GM19240 (cell line): ENCODE data around the gene ALOX15B.
"Not testable (repeated sequence)": the region's sequence is repeated elsewhere in the genome, so short reads cannot be mapped to it uniquely, and the experiment has no call there.

Experiments
- DNase-seq: peaks from one replicate; pipeline ENCODE4 v3.0.0; 2011; ENCODE audit warnings: low spot score; ENCODE audit not compliant: insufficient read length

Gene ALOX15B

DNA sequence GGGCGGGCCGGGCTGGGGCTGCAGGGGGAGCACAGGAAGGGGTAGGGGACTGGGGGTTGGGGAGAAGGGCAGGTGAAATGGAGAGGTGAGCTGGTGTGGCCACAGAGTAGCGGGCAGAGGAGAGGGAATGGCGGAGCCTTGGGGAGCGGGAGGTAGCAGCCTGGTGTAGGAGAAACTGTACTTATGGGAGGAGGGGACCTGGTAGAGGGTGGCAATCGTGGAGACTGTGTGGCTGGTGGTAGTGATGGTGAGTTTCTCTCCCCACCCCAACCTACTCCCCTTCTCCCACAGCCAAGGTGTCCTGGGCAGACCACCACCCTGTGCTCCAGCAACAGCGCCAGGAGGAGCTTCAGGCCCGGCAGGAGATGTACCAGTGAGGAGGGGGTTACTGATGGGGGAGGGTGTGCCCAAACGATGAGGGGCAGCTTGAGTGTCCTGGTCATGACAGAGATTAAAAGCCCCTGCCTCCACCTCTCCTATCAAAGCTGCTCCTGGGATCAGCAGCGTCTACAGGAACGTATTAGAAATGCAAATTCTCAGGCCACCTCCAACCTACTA lies 831 bp downstream of the ALOX15B start:
- DNase-seq = no peak

DNA sequence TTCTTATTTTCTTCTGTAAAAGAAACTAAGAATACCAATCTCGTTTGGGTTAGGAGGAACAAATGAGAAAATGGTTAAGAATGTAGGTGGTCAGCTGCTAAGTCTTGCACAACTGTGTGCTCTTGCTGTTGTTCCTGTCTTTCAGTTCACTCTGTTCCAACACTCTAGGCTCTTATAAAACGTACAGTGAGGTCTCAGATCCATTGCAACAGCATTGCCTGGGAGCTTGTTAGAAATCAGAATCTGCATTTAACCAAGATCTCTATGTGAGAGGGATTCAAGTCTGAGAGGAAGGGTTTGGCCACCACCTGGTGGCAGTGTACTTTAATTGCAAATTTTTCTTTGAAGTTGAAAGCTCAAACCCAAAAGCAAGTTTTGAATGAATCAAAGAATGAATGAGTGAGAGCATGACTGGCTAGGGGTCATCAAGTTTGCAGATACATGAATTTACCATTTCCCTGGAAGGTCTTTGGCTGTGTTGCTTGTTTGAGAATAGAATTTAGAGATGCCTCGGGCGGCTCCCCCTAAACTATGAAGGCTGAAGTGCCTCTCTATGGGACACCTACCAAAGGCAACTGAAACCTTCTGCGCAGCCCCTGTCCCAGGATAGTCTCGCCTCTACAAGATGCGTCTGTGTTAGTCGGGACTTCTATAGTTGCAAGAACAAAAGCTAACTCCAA lies 2.5 kb downstream of the ALOX15B start:
- DNase-seq = peak; percentile 33

GRCh38 chr17:8041979-8042378 lies 3.1 kb downstream of the ALOX15B start:
- DNase-seq = no peak

DNA sequence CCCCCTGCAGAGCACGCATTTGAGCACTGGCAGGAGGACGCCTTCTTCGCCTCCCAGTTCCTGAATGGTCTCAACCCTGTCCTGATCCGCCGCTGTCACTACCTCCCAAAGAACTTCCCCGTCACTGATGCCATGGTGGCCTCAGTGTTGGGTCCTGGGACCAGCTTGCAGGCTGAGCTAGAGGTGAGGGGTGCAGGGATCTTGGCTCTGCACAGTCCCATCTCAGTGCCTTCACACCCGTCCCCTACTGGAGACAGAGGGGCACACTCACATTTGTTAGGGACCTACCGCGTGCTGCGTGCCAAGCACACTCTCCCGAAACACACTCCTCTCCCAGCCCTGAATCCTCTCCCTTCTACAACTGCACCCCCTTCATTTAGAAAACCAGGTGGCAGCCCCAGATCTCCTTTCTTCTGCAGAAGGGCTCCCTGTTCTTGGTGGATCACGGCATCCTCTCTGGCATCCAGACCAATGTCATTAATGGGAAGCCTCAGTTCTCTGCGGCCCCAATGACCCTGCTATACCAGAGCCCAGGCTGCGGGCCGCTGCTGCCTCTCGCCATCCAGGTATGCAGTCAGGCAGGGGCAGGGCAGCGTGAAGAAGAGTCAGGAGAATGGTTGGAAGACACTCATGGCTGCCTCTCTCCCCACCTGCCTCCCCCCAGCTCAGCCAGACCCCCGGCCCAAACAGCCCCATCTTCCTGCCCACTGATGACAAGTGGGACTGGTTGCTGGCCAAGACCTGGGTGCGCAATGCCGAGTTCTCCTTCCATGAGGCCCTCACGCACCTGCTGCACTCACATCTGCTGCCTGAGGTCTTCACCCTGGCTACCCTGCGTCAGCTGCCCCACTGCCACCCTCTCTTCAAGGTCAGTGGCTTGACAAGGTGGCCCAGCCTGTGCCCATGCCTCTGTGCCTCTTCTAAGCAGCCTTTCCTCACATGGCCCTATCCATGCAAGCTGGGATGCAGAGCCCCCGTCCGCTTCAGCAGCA lies 6.3 kb downstream of the ALOX15B start:
- no peak for DNase-seq

DNA sequence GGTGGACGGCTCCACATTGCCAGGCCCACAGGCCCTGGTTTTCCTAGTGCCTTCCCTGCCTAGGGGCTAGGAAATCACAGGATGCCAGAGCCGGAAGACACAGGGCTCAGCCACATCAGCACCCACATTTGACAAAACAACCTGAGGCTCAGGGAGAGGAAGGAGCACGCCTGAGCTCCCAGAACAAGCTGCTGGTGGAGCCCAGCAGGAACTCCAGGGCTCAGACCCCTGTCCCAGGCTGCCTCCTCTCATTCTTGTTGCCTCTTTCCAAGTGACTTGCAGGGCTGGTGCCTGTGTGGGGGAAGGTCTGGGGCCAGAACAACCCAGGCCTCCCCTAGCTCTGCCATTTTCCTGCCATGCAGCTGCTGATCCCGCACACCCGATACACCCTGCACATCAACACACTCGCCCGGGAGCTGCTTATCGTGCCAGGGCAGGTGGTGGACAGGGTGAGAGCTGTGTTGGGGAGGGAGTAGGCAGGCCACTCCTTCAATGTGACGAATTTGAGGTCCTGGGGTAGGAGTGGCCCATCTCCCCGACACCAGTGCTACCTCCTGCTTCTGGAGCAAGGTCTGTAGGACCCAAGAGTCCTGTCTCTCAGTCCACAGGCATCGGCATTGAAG lies 7.6 kb downstream of the ALOX15B start:
- DNase-seq = no peak

DNA sequence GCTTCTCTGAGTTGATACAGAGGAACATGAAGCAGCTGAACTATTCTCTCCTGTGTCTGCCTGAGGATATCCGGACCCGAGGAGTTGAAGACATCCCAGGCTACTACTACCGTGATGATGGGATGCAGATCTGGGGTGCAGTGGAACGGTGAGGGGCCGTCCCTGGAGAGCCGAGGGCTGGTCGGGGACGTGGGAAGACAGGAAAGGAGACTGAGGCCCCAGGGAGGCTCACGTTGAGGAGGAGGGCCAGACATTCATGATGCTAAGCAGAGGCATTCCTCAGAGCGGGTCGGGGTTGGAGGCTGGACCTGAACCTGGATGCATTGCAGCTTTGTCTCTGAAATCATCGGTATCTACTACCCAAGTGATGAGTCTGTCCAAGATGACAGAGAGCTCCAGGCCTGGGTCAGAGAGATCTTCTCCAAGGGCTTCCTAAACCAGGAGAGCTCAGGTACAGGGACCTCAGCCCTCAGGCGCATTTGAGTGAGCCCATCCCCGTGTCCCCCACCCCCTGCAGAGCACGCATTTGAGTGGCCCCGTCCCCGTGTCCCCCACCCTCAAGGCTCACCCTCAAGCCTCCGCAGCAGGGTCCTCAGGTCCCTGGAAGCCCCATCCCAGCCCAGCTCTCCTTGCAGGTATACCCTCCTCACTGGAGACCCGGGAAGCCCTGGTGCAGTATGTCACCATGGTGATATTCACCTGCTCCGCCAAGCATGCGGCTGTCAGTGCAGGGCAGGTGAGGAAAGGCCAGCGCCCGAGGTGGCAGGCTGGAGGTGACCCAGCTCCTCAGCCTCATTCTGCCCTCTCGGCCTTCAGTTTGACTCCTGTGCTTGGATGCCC lies 8.3 kb downstream of the ALOX15B start:
- no peak for DNase-seq

GRCh38 chr17:8047769-8048110 lies 8.9 kb downstream of the ALOX15B start:
- DNase-seq = no peak

- DNase-seq = no peak
Measured at GRCh38 chr17:8048236-8048635, 9.4 kb downstream of the ALOX15B start.

DNA sequence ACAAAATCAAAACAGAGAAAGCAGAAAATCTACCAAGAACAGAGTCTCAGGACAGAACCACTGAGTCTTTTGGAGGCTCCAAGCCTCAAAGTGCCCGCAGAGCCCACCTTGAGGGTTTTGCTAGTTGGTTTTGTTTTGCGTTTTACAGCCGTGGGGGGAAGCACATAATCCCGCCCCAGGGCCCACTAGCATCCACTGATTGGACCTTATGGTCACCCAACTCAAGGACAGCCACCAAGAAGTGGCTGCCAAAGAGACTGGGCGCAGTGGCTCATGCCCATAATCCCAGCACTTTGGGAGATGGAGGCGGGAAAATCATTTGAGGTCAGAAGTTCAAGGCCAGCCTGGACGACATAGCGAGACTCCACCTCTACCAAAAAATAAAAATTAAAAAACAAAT lies 9.9 kb downstream of the ALOX15B start:
- no peak for DNase-seq

- DNase-seq = no peak
Measured at GRCh38 chr17:8051831-8052230, 13.0 kb downstream of the ALOX15B start.

DNA sequence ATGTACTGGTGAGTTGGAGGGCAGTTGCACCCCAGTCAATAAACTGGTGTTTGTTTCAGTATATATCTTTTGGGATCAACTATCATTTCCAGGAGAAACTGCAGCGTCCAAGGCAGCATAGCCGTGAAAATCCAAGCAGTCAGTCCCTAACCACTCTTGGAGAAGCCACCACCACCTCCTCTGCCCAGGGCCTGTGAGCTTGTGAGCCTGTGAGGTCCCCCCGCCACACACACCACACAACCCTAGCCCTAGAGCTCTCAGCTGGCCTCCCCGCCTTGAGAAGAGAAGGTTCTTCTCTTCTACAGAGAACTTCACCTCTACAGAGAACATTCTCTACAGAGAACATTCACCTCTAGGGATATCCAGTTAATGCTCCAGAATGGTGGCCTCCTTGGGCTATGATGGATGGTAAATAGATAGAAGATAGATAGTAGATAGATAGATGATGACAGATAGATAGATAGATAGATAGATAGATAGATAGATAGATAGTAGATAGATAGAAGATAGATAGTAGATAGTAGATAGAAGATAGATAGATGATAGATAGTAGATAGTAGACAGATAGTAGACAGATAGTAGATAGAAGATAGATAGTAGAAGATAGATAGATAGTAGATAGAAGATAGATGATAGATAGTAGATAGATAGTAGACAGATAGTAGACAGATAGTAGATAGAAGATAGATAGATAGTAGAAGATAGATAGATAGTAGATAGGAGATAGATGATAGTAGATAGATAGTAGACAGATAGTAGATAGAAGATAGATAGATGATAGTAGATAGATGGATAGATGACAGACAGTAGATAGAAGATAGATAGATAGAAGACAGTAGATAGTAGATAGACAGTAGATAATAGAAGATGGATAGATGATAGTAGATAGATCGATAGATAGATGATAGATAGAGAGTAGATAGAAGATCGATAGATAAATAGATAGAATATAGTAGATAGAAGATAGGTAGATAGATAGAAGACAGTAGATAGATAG lies 13.7 kb downstream of the ALOX15B start:
- DNase-seq = no peak

DNA sequence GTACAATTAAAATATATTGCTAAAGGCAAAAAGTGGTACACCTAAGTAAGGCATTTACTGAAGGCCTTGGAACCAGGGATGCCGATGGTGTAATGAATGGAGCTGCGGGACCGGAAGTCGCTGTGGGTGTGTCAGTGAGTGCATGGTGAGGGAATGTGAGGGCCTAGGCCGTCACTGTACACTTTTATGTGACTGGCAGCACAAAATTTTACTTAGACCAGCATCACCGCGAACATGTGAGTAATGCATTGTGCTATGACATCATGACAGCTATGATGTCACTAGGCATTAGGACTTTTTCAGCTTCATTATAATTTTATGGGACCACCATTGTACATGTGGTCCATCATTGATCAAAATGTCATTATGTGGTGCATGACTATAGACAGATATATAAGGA lies 14.7 kb downstream of the ALOX15B start:
- no peak for DNase-seq

DNA sequence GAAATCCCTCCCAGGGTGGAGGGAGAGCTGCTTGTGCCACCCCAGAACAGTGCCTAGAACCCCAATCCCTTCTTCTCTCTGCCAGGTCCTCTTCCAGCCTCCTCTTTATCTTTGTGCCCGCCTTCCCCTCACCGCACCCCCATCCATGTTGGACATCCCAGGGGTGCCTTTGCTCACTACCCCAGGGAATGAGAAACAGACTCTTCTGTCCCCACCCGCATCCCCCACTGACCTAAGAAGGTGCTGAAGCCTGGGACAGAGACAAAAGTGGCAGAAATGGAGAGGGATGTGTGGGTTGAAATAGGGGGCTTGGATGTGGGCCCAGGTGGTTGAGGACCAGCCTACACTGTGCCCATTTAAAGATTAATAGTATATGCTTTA lies 17.0 kb downstream of the ALOX15B start:
- DNase-seq = no peak

DNA sequence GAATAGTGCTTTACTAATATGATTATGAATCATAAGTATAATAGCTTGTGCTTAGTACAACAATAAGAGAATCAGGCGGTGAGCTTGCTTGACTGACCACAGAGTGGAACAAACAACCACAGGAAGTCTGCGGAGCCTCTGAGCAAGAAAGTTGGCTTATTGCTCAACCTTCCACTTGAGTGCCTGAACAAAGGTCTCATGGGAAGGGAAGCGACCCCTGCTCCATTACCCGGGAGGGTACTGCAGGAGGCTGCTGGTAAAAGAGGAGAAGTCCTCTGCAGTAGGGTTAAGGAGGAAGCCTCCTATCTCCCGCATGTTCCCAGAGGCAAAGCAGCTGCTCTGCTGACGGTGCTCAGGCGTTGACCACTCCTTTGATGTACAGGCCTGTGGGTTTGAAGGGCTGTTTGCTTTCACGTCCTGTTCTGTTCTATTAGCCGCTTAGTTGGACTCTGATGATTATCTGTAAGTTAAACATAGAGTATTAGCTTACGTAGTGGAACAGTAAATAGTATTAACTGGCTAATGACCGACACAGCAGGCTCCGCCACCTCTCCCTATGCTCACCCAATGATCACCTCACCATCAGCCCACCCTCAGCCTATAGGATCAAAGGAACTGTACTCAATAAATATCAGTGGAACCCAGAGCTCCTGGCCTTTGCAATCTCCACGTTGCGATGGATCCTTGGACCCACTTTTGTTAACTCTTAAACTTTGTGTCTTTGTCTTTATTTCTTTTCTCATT lies 17.5 kb downstream of the ALOX15B start:
- DNase-seq = no peak

DNA sequence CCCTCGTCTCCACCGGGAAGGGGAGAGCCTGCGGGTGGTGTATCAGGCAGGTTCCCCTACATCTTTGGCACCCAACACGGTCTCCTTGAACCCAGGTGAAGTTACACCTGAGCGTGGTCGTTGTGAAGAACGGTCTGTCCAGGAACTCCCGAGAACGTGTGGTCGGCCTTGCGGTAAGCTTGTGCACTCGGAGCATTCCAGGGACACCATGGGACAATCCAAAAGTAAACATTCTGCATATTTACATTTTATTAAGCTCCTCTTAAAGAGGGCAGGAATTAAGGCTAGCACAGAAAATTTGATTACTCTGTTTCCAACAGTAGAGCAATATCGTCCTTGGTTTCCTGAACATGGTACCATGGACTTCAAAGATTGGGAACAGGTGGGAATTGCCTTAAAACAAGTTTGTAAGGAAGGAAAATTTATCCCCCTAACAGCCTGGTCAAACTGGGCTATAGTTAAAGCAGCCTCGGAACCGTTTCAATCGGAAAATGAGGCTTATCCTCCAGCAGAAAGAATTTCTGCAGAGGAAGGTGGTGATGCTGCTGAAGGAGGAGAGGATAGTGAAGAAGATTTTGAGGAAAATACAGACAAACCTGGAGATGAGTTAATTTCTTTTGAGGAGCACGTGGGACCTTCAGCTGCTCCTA lies 18.2 kb downstream of the ALOX15B start:
- DNase-seq = no peak

DNA sequence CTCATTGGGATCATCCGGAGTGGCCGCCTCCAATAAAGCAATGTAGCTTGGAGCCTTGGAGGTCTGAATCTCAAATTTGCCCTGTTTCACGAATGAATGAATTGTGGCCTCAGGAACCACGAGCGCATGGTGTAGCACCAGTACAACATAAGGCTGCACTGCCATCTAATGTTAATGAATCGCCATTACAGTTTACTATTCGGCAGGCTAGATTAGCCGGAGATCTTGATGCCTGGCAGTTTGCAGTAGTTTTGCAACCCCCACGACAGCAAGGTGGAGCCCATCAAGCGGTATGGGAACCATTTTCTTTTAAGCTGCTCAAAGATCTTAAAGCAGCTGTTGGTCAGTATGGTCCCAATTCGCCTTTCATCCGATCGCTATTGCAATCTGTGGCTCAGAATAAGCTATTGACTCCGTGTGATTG lies 18.8 kb downstream of the ALOX15B start:
- peak; percentile 69 for DNase-seq

- DNase-seq = no peak
Measured at GRCh38 chr17:8059131-8059530, 20.3 kb downstream of the ALOX15B start.

DNA sequence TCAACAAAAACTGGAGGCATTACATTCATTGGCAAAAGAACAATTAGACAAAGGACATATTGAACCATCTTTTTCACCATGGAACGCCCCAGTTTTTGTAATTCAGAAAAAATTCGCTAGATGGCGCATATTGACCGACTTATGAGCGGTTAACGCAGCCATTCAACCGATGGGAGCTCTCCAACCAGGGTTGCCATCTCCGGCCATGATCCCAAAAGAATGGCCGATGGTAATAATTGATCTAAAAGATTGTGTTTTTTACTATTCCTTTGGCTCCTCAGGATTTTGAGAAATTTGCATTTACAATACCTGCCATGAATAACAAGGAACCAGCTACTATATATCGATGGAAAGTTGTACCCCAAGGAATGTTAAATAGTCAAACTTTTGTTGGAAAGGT lies 21.4 kb downstream of the ALOX15B start:
- DNase-seq = peak; percentile 60

DNA sequence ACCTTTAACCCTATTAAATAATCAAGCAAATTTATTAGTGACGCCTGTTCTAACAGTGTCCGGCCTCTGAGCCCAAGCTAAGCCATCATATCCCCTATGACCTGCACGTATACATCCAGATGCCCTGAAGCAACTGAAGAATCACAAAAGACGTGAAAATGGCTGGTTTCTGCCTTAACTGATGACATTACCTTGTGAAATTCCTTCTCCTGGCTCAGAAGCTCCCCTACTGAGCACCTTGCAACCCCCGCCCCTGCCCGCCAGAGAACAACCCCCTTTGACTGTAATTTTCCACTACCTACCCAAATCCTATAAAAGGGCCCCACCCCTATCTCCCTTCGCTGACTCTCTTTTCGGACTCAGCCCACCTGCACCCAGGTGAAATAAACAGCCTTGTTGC lies 23.0 kb downstream of the ALOX15B start:
- DNase-seq = not testable (repeated sequence)
